GM15510 (cell line): ENCODE data around the gene PPP1R16B.

Experiments
- POLR2A ChIP-seq: IDR thresholded peaks from 3 replicates; pipeline ENCODE4 v1.6.1; 2011; ENCODE audit warnings: borderline replicate concordance; ENCODE audit not compliant: insufficient read length; ENCODE audit errors: extremely low read depth

Gene PPP1R16B

DNA sequence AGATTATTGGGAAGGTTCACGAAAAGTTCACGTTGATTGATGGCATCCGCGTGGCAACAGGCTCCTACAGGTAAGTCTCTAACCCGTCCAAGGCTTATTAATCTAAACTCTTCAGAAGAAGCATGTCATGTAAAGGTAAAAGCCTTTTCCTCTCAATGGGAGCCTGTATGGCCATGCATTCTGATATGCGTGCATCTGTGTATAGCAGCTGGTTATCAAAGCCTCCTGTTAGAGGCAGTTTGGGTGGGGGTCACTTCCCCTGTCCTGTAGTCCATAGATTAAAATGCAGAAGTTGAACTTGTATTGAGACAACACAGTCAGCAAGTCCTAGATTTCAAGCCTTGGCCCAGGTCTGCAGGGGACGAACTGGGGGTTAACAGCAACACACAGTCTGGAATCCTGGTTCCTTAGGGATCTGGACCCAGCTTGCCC, 142.4 kb downstream of the PPP1R16B start:
- TF ChIP-seq POLR2A: no peak

DNA sequence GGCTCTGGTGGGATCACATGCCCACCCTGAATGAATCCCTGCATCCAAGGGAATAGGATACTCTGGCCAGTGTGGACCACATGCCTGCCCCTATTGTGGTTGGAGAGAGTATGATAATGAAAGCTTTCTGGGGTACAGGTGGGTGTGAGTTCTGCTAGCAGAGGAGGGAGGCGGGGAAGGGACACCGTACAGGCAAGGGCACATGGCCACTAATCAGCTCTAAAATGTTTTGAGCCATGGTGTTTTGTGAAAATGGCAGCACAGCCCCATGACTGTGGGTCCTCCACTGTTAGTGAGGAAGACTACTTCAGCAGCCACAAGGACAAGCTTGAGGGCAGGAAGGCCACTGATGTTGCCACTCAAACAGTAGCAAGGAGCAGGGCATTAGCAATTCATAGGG, 144.8 kb downstream of the PPP1R16B start:
- no peak for TF ChIP-seq POLR2A

DNA sequence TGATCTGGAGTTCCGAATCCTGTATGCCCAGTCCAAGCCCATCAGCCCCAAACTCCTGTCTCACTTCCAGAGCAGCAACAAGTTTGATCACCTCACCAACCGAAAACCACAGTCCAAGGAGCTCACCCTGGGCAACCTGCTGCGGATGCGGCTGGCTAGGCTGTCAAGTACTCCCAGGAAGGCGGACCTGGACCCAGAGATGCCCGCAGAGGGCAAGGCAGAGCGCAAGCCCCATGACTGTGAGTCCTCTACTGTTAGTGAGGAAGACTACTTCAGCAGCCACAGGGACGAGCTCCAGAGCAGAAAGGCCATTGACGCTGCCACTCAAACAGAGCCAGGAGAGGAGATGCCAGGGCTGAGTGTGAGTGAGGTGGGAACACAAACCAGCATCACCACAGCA, 146.1 kb downstream of the PPP1R16B start:
- TF ChIP-seq POLR2A: no peak

DNA sequence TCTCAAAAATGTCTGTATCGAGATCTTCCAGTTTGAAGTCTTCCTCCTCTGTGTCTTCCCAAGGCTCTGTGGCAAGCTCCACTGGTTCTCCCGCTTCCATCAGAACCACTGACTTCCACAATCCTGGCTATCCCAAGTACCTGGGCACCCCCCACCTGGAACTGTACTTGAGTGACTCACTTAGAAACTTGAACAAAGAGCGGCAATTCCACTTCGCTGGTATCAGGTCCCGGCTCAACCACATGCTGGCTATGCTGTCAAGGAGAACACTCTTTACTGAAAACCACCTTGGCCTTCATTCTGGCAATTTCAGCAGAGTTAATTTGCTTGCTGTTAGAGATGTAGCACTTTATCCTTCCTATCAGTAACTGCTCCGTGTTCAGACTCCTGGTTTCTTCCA, 146.7 kb downstream of the PPP1R16B start:
- no peak for TF ChIP-seq POLR2A

DNA sequence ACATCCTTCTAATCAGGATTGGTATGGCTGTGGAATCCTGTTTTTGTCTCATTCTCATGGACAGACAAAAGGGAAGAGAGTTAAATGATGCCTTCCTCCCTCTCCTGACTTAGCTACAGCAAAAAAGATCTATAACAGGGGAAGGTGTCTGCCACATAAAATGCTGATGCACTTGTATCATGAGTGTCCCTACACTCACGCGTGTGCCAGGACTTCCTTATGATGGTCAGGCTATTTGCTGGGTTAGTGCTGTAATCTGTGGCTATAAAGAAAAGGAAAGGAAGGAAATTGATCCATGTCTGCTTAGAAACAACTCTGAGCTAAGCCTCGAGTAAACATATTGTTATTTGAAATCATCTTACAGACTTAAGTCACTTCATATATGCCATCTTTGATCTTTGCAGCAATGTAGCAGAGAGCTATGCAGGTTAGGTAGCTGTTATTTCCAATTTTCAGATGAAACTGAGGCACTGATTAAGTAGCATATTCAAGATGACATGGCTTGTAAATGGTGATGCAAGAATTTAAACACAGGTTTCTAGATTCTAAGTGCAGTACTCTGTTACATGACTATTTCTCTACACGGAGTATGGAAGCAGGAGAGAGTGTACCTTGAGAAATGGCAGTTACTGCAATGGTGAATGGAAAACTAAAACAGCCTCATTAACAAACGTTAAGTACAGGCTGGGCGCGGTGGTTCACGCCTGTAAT, 148.3 kb downstream of the PPP1R16B start:
- TF ChIP-seq POLR2A: no peak

DNA sequence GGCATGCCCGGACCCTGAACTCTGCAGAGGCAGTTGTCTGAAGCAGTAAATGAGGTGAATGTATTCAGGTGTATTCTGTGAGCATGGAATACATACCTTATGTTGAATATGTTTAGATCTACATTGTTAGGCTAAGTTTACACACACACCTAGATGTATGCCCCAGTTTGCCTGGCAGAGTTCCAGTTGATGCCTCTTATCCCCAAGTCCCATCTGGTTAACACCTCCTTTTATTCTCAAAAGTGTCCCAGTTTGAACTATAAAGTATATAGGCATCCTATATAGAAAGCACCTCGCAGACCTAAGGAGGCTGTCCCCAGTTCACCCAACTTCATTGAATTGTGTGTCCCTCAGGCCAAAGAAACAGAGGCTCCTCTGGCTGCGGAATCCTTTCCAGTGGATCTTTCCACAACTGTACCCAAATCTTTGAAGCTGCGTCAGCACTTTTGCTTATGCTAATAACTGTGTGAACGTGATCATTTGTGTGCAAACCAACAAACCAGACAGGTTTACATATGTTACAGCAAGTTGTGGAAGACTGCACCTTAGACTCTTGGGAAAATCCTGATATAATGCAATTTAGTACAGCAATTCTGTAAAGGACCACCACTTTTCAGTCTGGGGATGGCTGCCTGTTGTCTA, 151.9 kb downstream of the PPP1R16B start:
- no peak for TF ChIP-seq POLR2A

DNA sequence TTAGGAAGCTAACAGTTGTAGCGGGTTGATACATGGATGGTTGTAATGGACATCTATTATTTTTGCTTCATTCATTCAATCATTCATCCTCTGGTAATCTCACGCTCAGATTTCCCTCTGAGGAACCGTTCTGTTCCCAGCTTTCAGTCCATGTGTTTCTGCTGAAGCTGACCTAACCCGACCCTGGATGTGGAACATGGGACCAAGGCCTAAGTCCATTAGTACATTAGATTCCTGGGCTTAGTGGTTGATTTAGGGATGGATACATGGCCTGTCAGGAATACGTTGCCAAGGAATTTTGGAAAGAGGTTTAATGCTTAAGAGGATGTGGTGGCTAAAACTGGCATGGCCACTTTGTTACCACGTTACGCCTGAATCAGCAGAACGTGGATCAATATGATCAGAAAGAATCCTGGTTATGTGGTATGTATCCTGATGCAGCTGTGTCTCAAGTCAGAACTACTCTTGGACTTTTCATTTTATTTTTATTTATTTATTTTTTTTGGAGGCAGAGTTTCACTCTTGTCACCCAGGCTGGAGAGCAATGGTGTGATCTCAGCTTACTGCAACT, 152.5 kb downstream of the PPP1R16B start:
- no peak for TF ChIP-seq POLR2A

DNA sequence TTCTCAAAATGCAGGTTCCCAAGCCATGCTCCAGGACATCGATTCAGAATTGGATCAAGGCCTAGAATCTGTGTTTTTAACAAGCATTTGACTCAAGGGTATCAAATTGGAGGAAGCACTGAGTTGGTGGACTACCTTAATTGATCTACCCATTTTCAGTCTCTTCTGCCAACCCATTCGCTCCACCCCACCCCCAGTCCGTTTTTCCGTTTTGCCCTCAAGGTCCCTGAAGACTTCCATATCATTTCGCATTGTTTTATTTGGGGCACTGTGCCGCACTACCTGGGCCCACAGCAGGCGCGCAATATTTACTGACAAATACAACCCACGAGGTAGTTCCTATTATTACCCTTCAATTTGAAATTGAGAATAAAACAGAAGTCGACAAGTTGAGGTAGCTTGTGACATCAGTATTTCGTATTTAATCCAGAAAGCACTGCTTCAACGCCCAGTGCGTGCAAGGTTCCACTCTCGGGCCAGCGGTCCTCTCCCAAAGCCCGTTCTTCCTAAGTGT, 156.1 kb downstream of the PPP1R16B start:
- no peak for TF ChIP-seq POLR2A

DNA sequence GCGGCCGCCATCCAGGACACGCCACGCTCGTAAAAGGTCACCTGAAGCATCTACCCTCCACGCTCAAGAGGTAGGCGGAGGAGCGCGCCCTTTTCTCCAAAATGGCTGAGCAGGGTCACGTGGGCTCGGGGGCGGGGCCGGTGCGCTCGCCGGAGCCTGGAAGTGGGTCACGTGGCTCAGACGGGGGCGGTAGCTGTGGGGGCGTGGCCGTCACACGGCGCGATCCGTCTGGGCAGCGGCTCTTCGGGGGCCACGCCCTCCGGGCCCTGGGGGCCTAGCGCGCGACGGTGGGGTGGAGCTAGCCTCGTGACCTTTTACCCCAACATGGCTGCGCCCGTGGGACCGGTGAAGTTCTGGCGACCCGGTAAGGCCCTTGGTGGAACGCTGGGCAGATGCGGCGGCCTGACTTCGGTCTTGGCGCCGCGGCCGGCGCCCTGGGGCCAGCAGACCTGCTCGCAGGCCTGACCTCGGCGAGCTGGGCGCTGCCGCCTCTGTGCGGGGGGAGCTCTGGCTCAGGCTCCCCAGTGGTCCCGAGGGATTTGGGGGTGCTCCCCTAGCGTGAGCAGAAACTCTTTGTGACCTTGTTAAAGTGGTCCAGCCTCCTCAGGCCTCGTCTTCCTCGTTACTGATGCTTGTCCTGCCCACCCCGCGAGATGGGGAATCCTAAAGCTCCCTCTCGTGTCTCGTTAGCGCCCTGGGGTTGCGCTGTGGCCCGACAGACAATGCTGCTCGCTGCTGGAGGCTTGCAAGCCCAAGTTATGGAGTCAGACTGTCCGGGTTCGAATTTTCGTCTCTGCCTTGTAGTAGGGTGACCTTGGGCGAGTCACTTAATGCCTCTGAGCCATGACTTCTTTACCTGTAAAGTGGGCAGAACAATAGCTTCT, 156.8 kb downstream of the PPP1R16B start, which contains the start of gene DHX35:
Gene DHX35 (plus strand): TSS at position 301 of the 884 bp plus-strand sequence. CDS start 24 bp downstream, at position 325.
- TF ChIP-seq POLR2A: peak; percentile 75

DNA sequence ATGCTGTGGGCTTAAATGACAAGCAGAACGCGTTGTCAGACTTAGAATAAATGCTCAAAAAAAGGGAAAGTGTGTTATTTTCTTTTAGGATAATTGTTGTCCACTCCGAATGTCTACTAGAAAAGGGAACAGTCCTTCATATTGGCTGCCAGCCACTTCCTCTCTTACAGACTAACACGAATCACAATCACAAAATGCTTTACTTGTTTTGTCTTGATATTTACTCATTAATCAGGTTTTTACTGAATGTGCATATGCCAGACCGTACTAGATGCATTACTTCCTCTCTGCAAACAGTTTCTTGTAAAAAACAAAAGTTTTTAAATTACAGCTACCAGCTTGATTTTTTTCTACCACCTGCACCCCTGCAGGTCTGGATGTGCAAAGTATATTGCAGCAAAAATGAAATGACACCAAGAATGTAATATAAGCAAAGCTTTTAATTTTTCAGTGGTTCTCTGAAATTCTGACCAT, 157.5 kb downstream of the PPP1R16B start:
- TF ChIP-seq POLR2A: no peak

DNA sequence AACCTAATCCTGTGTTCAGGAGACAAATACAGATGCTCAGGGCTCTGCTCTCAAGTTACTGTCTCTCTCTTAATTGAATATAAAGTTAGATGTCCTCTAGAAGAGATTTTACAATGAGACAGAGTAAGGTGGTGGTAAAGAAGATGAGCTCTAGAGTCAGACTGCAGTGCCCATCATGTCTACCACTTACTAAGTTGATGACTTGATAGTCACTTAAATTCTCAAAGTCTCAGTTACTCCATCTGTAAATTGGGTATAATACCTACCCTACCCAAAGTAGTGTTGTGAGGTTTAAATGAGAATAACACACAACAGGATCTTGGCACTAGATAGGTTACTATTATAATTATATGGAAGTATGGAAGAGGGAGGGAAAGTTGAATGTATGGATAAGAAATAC, 158.2 kb downstream of the PPP1R16B start:
- no peak for TF ChIP-seq POLR2A

DNA sequence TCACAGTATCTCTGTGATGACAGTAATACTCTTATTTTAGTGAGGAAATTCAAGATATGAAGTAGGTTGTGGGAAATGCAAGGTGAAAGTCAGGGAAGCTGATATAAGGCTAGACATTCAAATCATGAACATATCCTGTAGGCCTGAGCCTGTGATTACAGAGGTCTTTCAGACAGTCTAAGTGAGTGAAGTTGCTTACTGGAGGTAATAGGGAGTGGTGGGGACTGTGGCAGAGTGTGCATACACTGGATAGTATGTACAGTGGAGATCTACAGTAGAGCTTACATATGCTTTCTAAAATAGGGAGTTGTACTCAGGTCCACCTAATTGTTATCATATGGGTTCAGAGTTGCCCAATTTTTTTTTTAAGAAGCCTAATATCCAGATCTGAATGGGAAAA, 159.8 kb downstream of the PPP1R16B start:
- TF ChIP-seq POLR2A: no peak

DNA sequence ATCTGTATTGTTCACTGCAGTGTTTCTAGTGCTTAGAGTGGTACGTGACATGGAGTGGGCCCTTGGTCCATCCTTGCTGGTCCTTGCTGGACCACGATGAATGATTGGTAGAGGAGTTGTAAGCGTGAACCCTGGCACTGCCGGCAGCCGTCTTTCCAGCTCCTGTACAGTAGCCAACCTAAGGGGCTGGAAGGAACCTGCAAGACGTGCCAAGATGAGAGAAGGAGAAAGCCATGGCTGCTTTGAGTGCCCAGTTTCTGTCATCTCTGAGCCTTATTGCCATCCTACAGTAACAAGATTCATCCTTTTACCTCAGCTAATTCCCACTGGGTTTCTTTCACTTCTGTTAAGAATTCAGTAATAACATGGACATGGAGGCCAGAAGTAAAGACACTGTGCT, 162.6 kb downstream of the PPP1R16B start:
- TF ChIP-seq POLR2A: no peak

DNA sequence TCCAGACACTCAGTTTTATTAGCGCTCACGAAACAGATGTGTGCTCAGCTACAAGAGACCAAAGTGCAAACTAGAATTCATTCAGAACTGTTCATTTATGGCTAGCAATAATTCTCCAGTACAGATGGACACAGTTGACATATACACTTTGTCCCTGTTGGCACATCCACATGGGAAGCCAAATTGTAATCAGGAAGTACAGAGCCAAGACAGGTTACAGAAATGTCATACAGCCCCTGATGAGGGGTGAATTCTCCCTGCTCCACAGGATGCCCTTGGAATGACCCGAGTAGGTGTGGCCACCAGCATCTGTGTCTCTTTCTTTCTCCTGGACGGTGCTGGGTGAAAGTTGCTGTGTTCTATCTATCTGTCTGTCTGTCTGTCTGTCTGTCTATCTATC, 164.2 kb downstream of the PPP1R16B start:
- TF ChIP-seq POLR2A: no peak
